Activated CD8-positive, alpha-beta memory T cell treated with anti-CD3 and anti-CD28 coated beads, Interleukin-2, amount 50 U/mL, for 24 hours (primary cell): ENCODE results near the gene CDK14.
"Not testable (repeated sequence)": the region's sequence is repeated elsewhere in the genome, so short reads cannot be mapped to it uniquely, and the experiment has no call there.

Experiments
- DNase-seq: peaks from one replicate; pipeline ENCODE4 v3.0.0-alpha.2; 2020; ENCODE audit errors: extremely low read depth

Gene CDK14

GRCh38 chr7:90752051-90752450 is 155.9 kb downstream of the CDK14 start:
- DNase-seq, result no peak

DNA sequence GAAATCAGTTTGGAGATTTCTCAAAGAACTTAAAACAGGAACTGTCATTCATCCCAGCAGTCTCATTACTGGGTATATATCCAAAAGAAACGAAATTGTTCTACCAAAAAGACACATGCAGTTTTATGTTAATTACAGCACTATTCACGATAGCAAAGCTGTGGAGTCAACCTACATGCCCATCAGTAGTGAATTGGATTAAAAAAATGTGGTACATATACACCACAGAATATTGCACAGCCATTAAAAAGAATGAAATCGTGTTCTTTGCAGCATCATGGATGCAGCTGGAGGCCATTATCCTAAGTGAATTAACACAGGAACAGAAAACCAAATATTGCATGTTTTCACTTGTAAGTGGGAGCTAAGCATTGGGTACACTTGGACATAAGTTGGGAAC is 158.9 kb downstream of the CDK14 start:
- no peak for DNase-seq

- no peak for DNase-seq
These were observed 160.2 kb downstream of the CDK14 start for GRCh38 chr7:90756366-90756765.

- not testable (repeated sequence) for DNase-seq
These were observed 161.4 kb downstream of the CDK14 start for GRCh38 chr7:90757565-90757950.

- DNase-seq, result no peak
These were observed 162.9 kb downstream of the CDK14 start for GRCh38 chr7:90758933-90759562.

DNA sequence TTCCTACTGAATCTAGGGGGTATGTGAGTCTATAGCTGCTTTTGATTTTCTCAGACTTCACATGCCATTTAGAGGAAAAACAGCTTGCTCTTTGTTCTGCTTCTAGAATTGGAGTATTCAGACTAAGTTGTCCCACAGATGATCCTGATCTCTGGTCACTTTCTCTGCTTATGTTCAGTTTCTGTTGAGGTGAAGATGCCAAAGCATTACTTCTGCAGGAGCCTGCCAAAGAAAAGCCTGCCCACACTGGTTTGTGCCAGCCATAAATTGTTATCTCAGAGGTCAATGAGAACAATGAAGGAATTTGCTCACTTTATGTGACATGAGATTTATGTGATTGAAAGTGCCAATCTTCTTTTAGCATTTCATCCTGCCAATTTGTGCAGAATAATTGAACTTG is 163.6 kb downstream of the CDK14 start:
- no peak for DNase-seq

GRCh38 chr7:90760892-90761291 is 164.8 kb downstream of the CDK14 start:
- DNase-seq, result no peak

DNA sequence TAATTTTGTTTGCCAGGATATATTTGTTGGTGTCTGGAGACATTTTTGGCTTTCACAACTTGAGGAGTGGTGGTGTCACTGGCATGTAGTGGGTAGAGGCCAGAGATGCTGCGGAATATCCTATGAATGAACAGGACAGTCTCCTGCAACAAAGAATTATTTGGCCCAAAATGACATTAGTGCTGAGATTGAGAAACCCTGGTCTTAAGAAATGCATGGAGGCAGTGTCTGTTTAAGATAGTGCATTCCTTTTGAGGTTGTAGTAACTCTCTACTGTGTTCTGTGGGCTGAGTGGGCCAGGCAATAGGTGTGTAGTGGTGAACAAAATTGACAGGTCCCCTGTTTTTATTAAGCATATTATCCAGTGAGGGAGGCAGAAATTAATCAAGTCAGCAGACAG is 165.5 kb downstream of the CDK14 start:
- no peak for DNase-seq

- no peak for DNase-seq
These were observed 167.0 kb downstream of the CDK14 start for GRCh38 chr7:90763108-90763507.

DNA sequence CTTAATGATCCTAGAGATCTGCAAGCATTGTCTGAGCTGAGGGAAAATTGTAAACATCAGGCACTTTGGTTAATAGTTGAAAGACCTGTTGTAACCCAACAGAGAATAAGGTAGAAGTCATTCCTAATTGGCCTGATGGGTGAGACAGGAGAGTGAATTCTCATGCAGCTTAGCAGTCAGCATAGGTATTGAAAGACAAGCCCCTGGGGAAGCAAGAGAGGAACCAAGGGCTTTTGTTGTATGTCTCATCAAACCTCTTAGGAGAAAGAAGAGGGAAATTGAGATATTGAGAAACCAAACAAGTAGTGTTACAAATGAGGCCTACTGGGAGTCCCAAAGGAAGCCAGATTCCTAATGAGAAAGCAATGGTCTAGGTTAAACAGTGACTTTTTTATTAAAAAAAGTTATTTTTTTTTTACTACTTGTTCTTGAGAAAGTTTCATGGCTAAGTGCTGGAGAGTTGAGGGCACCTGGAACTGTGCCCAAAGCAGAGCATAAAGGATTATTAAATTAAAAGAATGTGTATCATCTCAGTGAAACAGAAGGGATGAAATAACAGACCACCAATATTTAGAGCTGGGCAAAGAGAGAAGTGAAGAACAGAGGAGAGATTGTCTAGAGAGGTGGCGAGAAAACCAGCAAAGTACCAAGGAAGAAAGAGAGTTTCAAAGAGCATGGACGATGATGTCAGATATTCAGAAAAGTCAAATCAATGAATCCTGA is 168.9 kb downstream of the CDK14 start:
- DNase-seq, result no peak

- DNase-seq, result no peak
These were observed 170.9 kb downstream of the CDK14 start for GRCh38 chr7:90766814-90767564.

DNA sequence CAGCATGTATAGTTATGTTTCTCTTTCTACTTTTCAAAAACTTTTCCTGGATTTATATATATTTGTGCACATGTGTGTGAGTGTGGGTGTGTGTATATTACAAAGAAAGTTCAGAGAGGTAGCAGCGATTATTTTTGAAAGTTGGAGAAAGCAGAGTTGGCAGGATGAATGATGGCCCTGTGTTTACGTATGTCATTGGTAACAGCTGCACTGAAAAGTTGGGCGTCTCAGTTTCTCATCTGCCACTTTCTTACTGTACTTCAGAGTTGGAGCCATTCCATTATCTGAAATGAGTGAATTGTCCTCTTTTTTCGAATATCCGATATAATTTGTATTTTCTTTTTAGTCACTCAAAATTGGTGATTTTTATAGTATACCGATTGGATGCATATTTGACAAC is 172.2 kb downstream of the CDK14 start:
- DNase-seq, result no peak

DNA sequence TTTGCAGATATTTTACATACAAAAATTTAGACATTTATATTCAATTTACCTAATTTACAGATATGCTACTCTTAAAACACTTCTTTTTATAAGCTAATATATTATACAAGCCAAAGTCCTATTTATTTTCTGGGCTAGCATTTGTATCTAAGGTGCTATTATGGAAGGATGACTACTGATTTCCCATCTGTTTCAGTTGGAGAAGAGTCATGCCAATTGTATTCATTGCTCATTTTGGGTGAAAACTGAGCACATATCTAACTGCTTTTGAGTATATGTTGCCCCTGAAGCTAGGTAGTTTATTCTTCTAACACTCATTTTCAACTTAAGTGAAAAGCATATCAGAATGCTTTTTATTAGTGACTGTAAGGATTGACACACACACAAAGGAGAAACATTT is 172.9 kb downstream of the CDK14 start:
- no peak for DNase-seq

- DNase-seq, result not testable (repeated sequence)
These were observed 173.4 kb downstream of the CDK14 start for GRCh38 chr7:90769566-90769965.

DNA sequence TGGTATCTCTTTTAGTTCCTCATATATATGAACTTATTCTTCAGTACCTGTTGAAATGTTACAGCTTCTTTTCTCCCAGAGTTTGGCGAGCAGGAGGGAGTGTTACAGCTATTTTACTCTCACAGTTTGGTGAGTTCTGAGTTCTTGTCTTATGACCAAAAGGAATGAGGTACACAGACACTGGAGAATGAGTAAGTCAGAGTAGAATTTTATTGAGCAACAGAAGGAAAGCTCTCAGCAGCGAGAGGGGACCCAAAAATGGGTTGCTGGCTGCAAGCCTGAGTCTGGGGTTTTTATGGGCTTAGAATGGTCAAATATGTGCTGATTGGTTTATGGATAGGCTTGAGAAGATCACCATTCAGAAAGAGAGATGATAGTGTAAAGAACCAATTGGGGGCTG is 175.2 kb downstream of the CDK14 start:
- DNase-seq, result no peak

DNA sequence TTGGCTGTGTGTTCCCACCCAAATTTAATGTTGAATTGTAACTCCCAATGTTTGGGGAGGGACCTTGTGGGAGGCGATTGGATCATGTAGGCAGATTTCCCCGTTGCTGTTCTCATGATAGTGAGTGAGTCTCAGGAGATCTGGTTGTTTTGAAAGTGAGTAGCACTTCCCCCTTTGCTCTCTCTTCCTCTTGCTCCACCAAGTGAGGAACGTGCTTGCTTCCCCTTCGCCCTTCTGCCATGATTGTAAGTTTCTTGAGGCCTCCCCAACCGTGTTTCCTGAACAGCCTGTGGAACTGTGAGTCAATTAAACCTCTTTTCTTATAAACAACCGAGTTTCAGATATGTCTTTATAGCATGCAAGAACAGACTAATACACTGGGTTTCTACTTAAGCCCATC is 176.3 kb downstream of the CDK14 start:
- DNase-seq, result no peak

- no peak for DNase-seq
These were observed 177.1 kb downstream of the CDK14 start for GRCh38 chr7:90773269-90773668.

DNA sequence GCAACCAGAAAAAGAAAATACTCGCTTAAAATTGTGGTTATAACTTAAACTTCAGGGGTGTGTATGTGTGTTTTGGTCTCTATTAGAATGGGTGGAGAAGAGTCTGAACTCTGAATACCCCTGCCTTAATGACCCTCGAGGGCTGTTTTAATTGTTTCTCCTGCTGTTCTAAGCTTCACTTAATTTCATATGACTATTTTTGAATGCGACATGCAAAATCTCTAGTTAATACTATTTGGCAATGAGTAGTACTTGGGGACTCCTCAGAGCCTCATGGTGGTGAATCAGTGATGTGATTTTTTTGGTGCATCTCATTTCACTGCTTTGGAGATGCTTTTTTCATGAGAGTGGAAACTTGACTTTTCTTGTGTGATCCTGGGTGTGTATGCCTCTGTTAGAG is 178.6 kb downstream of the CDK14 start:
- DNase-seq, result no peak

GRCh38 chr7:90775383-90775965 is 179.4 kb downstream of the CDK14 start:
- no peak for DNase-seq

DNA sequence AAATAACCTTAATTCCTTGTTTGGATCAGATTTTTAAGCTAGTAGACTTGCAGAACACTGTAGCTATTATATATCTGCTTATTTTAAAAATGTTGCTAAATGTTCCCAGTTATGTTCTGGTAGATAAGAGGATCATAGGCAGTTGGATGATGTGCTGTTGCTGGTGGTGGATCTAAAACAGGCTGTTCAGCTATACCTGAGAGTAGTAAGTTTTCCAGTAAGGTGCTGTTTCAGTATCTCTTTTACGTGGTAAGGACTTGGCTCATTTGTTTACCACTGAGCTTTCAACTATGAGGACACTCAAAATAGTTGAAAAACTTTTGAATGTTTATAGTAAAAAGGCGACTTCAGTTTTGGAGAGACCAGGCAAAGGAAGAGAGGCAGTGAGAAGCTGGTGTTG is 180.9 kb downstream of the CDK14 start:
- DNase-seq, result no peak

GRCh38 chr7:90777465-90777864 is 181.3 kb downstream of the CDK14 start:
- DNase-seq, result no peak

DNA sequence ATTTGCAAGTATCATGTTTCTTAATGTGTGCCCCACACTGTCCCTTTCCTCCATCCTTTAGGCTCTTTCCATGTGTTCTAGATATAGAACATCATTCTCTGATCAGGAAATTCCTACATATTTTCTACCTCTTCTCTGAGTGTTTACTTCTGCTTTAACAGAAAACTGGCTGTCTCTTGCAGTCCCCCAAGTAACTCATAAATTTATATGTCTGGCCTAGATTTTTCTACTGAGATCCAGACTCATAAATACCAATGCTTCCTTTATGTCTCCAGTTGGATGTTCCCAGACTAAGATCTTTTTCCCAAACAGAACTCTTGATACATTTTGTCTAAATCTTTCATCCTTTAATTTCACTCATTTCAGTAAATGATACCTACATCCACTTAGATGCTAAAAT is 181.8 kb downstream of the CDK14 start:
- DNase-seq, result no peak

DNA sequence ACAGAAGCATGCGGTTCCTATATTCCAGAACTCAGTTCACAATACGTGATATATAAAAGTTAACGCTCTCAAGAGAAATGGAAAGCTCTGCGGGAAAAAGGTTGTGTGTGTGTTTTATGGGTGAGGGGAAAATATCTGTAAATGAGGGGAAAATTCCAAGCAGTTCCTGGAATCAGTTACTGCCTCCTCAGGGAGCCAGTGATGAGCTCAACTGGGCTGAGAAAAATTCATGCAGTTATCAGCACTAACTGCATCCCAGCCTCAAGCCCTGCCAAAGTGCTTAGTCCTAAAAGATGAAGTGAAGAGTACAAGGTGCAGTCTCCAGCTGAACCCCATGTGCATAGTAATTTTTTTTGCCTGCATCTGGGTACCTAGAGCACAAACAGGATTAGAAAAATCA is 191.9 kb downstream of the CDK14 start:
- no peak for DNase-seq
